GM12878 (cell line): ENCODE results near the gene SNAP29. TPM values are rescaled to one million over a fixed set of nuclear protein-coding genes. Genes with fewer than 3 reads are reported as not detected.

Source experiments
- ATAC-seq: fragments of 200-7000 bp; cut with Tn5 transposase; 3 replicates; pipeline ENCODE4 v1.9.1; 2020; ENCODE audit warnings: mild to moderate bottlenecking, moderate library complexity
- BruUV-seq: library from RNA; stranded (reverse); fragments of 400-500 nt; replicated peaks from 2 replicates; lab custom pipeline; 2021; lab: Mats Ljungman, UMichigan
- CTCF ChIA-PET: fragments of 300-600 bp; sonication (Branson Sonifier 250); formaldehyde crosslinking; extraction: SDS; loops from one replicate; lab custom pipeline; 2021; ENCODE audit warnings: inconsistent platforms; lab: Yijun Ruan, JAX
- POLR2A ChIA-PET: fragments of 350-600 bp; formaldehyde crosslinking; extraction: SDS; loops from one replicate; lab custom pipeline; 2021; ENCODE audit warnings: inconsistent platforms; lab: Charles Lee
- RAD21 ChIA-PET: fragments of 300-600 bp; sonication (Branson Sonifier 250); formaldehyde crosslinking; loops from one replicate; lab custom pipeline; 2023; ENCODE audit warnings: antibody characterized with exemption; ENCODE audit not compliant: unreplicated experiment; lab: Charles Lee
- SMC1A ChIA-PET: fragments of 300-600 bp; sonication (Branson Sonifier 250); formaldehyde crosslinking; loops from one replicate; lab custom pipeline; 2023; ENCODE audit not compliant: unreplicated experiment, uncharacterized antibody; lab: Charles Lee
- DNase-seq: peaks from one replicate; pipeline ENCODE4 v3.0.0-alpha.2; 2011; ENCODE audit warnings: low read depth, low spot score
- FAIRE-seq: peaks from 3 replicates; lab custom pipeline; 2011; peaks lifted over from hg19 to GRCh38; lab: Jason Lieb, UNC
- H2AFZ ChIP-seq: 2 replicates; pipeline ENCODE4 v1.6.0; 2011; ENCODE audit warnings: low read depth, low read length, control low read depth; ENCODE audit not compliant: control insufficient read depth
- H3K27ac ChIP-seq: 2 replicates; pipeline ENCODE4 v1.5.1; 2011; ENCODE audit warnings: control low read depth; ENCODE audit not compliant: control insufficient read depth, insufficient read depth
- H3K27me3 ChIP-seq, 2 experiments: replicated peaks in 1 of 2; 2 replicates each; pipeline versions ENCODE4 v1.6.0 to v1.6.1; 2011; ENCODE audit warnings: low read length in 1 of 2; ENCODE audit not compliant: control insufficient read depth in 2 of 2, insufficient read depth in 2 of 2
- H3K36me3 ChIP-seq, 2 experiments: 2 replicates each; pipeline ENCODE4 v1.5.1; 2011; ENCODE audit warnings: low read length in 1 of 2; ENCODE audit not compliant: control insufficient read depth in 2 of 2, insufficient read depth in 2 of 2
- H3K4me1 ChIP-seq: 2 replicates; pipeline ENCODE4 v1.6.1; 2011; ENCODE audit warnings: mild to moderate bottlenecking, low read length, moderate library complexity, mixed read lengths; ENCODE audit not compliant: control insufficient read depth, insufficient read depth
- H3K4me2 ChIP-seq: 2 replicates; pipeline ENCODE4 v1.6.0; 2011; ENCODE audit warnings: control low read depth; ENCODE audit not compliant: control insufficient read depth, insufficient read depth
- H3K4me3 ChIP-seq: fragments of 200-600 bp; sonication (generic); 2 replicates; pipeline ENCODE4 v1.5.1; 2016
- H3K79me2 ChIP-seq: 2 replicates; pipeline ENCODE4 v1.6.0; 2011; ENCODE audit warnings: low read length; ENCODE audit not compliant: control insufficient read depth, insufficient read depth
- H3K9ac ChIP-seq: 2 replicates; pipeline ENCODE4 v1.8.0; 2011; ENCODE audit warnings: low read length, control low read depth, mixed read lengths; ENCODE audit not compliant: control insufficient read depth, insufficient read depth
- H3K9me3 ChIP-seq: replicated peaks from 3 replicates; pipeline ENCODE4 v1.5.1; 2011; ENCODE audit warnings: mild to moderate bottlenecking, low read length; ENCODE audit not compliant: control insufficient read depth, insufficient read depth
- H4K20me1 ChIP-seq: 2 replicates; pipeline ENCODE4 v1.6.0; 2011; ENCODE audit not compliant: control insufficient read depth, insufficient read depth
- ASH2L ChIP-seq: fragments of 300-600, 200-600 bp; sonication (generic); IDR thresholded peaks from 2 replicates; pipeline ENCODE4 v1.6.1; 2017; ENCODE audit warnings: low read depth, mild to moderate bottlenecking, borderline replicate concordance
- BCL11A ChIP-seq: IDR thresholded peaks from 2 replicates; pipeline ENCODE4 v1.6.1; 2011; ENCODE audit warnings: low read depth, low read length
- BMI1 ChIP-seq: fragments of 450-650 bp; IDR thresholded peaks from 2 replicates; pipeline ENCODE4 v1.6.1; 2016; ENCODE audit warnings: mild to moderate bottlenecking, moderate library complexity, borderline replicate concordance
- EED ChIP-seq: sonication (generic); IDR thresholded peaks from 2 replicates; pipeline ENCODE4 v1.6.1; 2016; ENCODE audit warnings: antibody characterized with exemption, low read depth
- GABPA ChIP-seq: IDR thresholded peaks from 2 replicates; pipeline ENCODE4 v1.6.1; 2014; ENCODE audit warnings: antibody characterized with exemption, low read depth, mild to moderate bottlenecking, inconsistent platforms
- KDM1A ChIP-seq: fragments of 200-600 bp; sonication (generic); IDR thresholded peaks from 2 replicates; pipeline ENCODE4 v1.6.1; 2016; ENCODE audit warnings: borderline replicate concordance
- MEF2A ChIP-seq: IDR thresholded peaks from 2 replicates; pipeline ENCODE4 v1.6.1; 2011; ENCODE audit warnings: low read depth, mild to moderate bottlenecking, low read length, moderate library complexity; ENCODE audit not compliant: insufficient read depth
- MLLT1 ChIP-seq: fragments of 450-650 bp; IDR thresholded peaks from 2 replicates; pipeline ENCODE4 v1.6.1; 2016; ENCODE audit warnings: mild to moderate bottlenecking
- SREBF2 ChIP-seq: IDR thresholded peaks from 2 replicates; pipeline ENCODE4 v1.6.1; 2012; ENCODE audit warnings: mild to moderate bottlenecking, low read length
- STAT1 ChIP-seq: fragments of 450-650 bp; conservative IDR thresholded peaks from 2 replicates; pipeline ENCODE4 v1.6.1; 2014; ENCODE audit warnings: antibody characterized with exemption, mild to moderate bottlenecking
- SUPT20H ChIP-seq: IDR thresholded peaks from 2 replicates; pipeline ENCODE4 v1.6.1; 2011; ENCODE audit warnings: low read depth, mild to moderate bottlenecking, low read length, moderate library complexity, borderline replicate concordance; ENCODE audit not compliant: control insufficient read depth
- TAF1 ChIP-seq: IDR thresholded peaks from 2 replicates; pipeline ENCODE4 v1.6.1; 2011; ENCODE audit warnings: mild to moderate bottlenecking, low read depth, low read length, borderline replicate concordance
- YY1 ChIP-seq: IDR thresholded peaks from 2 replicates; pipeline ENCODE4 v1.6.1; 2011; ENCODE audit warnings: low read depth, mild to moderate bottlenecking, low read length
- WGBS: methylation state at CpG from one replicate; pipeline ENCODE4 v1.1.6; 2016; ENCODE audit warnings: low lambda C conversion rate; ENCODE audit not compliant: insufficient replicate concordance, insufficient coverage; ENCODE audit errors: missing lambda C conversion rate; 5-methylcytosine and 5-hydroxymethylcytosine counted together
- in situ Hi-C: fragments of 300-500 bp; cut with MboI; formaldehyde crosslinking; loops from 9 replicates; pipeline ENCODE4 v1.14.3; 2018; ENCODE audit warnings: mixed read lengths
- intact Hi-C: fragments of 100-400 bp; cut with micrococcal nuclease; formaldehyde crosslinking; loops from one replicate; pipeline ENCODE4 v1.14.2; 2022; ENCODE audit not compliant: unreplicated experiment
- polyA plus RNA-seq, 11 experiments: library from polyadenylated mRNA; depleted of rRNA in 4 of 11; unstranded in 6 of 11; stranded (reverse) in 5 of 11; fragments of >200 nt; fragmentation: Nextera tagmentation in 4 of 11; fragmentation: Illumina TruSeq in 1 of 11; extraction: Ambion mirVana in 4 of 11; extraction: Trizol in 1 of 11; gene quantifications; 1 replicate in 1 of 11; 2 replicates in 10 of 11; pipeline versions ENCODE4 v1.2.1 to v1.2.3, GENCODE V29; 2011 to 2016; ENCODE audit warnings: inconsistent platforms in 2 of 11, missing spikeins in 2 of 11, low read depth in 1 of 11
- total RNA-seq, 4 experiments: library from RNA; depleted of rRNA in 3 of 4; stranded (reverse); fragments of >200 nt in 3 of 4; fragmentation: Illumina TruSeq in 1 of 4; extraction: Trizol in 1 of 4; gene quantifications; 2 replicates each; pipeline versions ENCODE4 v1.2.1 to v1.2.3, GENCODE V29; 2013 to 2021

SNAP29 gene
- total and polyA plus RNA-seq, 10 of the 15 experiments (the other 5 are each of a cell fraction or from before 2014, with no cell fraction given), result 4.7 to 45.7 (median 27.9) TPM

GRCh38 chr22:20814221-20814808 is 44.5 kb upstream of the SNAP29 start:
- Histone ChIP-seq H3K4me3 (no peak overlapping the region), H4K20me1 (no peaks in the 10 kb centered on the region), H3K9me3 (no peaks in the 10 kb centered on the region), H3K27me3 (no peaks in the 10 kb centered on the region), H3K4me1 (no peaks in the 10 kb centered on the region), H3K36me3 (peaks cover 5% of the 10 kb centered on the region in 2 experiments; a peak in 2 of 4 replicates), H3K27ac (no peak overlapping the region), H2AFZ (no peak overlapping the region), H3K9ac (no peak overlapping the region), H3K4me2 (no peak overlapping the region), H3K79me2 (no peaks in the 10 kb centered on the region)
- ChIA-PET POLR2A (no interaction called here), SMC1A (no interaction called here), RAD21 (no interaction called here), CTCF (interaction anchor here (1.1 kb wide), 1 partner anchor 10 kb away, joined by 5 read pairs; no protein-coding TSS in a partner anchor)
- 96% methylated on average over 5 of the region's 5 CpGs for WGBS
- in situ Hi-C loops, result no loop called here
- FAIRE-seq (no peak), ATAC-seq (no peak), DNase-seq (no peak)
- intact Hi-C loops, result no loop called here
- no peak for TF ChIP-seq YY1
- TF ChIP-seq EED, result no peak
- no peak for TF ChIP-seq ASH2L
- TF ChIP-seq MEF2A, result no peak
- no peak for TF ChIP-seq GABPA
- no peak for TF ChIP-seq SREBF2
- no peak for TF ChIP-seq BCL11A
- no peak for TF ChIP-seq KDM1A
- TF ChIP-seq SUPT20H, result no peak
- no peak for TF ChIP-seq MLLT1
- no peak for TF ChIP-seq TAF1
- no peak for TF ChIP-seq BMI1
- no peak for TF ChIP-seq STAT1
- no TSS peak for BruUV-seq
